ENCODE results near the gene MSH3.
"Not testable (repeated sequence)": the region's sequence is repeated elsewhere in the genome, so short reads cannot be mapped to it uniquely, and the experiment has no call there.

The MSH3 gene

GRCh38 chr5:80656425-80656824, 2.0 kb downstream of the MSH3 start:
- no peak for DNase-seq (ENCODE audit: low spot score)

- no peak for DNase-seq (ENCODE audit: low spot score)
These were observed 4.7 kb downstream of the MSH3 start for GRCh38 chr5:80659106-80659505.

GRCh38 chr5:80660661-80661060, 6.2 kb downstream of the MSH3 start:
- DNase-seq (ENCODE audit: low spot score): not testable (repeated sequence)

GRCh38 chr5:80662108-80662507, 7.7 kb downstream of the MSH3 start:
- no peak for DNase-seq (ENCODE audit: low spot score)

- no peak for DNase-seq (ENCODE audit: low spot score)
These were observed 10.6 kb downstream of the MSH3 start for GRCh38 chr5:80665057-80665456.

- DNase-seq (ENCODE audit: low spot score): no peak
These were observed 12.9 kb downstream of the MSH3 start for GRCh38 chr5:80667384-80667783.

- DNase-seq (ENCODE audit: low spot score): no peak
These were observed 13.8 kb downstream of the MSH3 start for GRCh38 chr5:80668016-80668969.

- DNase-seq (ENCODE audit: low spot score): peak; percentile 77
These were observed 17.8 kb downstream of the MSH3 start for GRCh38 chr5:80672140-80672736.

- DNase-seq (ENCODE audit: low spot score): no peak
These were observed 22.3 kb downstream of the MSH3 start for GRCh38 chr5:80676706-80677105.

GRCh38 chr5:80686757-80687156, 32.3 kb downstream of the MSH3 start:
- peak; percentile 25 for DNase-seq (ENCODE audit: low spot score)

GRCh38 chr5:80688648-80689420, 34.4 kb downstream of the MSH3 start:
- DNase-seq (ENCODE audit: low spot score): no peak

GRCh38 chr5:80689627-80690026, 35.2 kb downstream of the MSH3 start:
- DNase-seq (ENCODE audit: low spot score): no peak

GRCh38 chr5:80695666-80696065, 41.2 kb downstream of the MSH3 start:
- no peak for DNase-seq (ENCODE audit: low spot score)

GRCh38 chr5:80696450-80696849, 42.0 kb downstream of the MSH3 start:
- DNase-seq (ENCODE audit: low spot score): no peak

- no peak for DNase-seq (ENCODE audit: low spot score)
These were observed 42.6 kb downstream of the MSH3 start for GRCh38 chr5:80697100-80697499.

- DNase-seq (ENCODE audit: low spot score): no peak
These were observed 43.9 kb downstream of the MSH3 start for GRCh38 chr5:80698369-80698768.

- no peak for DNase-seq (ENCODE audit: low spot score)
These were observed 47.1 kb downstream of the MSH3 start for GRCh38 chr5:80701597-80701996.

GRCh38 chr5:80703291-80703690, 48.8 kb downstream of the MSH3 start:
- DNase-seq (ENCODE audit: low spot score): no peak

GRCh38 chr5:80703747-80704146, 49.3 kb downstream of the MSH3 start:
- no peak for DNase-seq (ENCODE audit: low spot score)

GRCh38 chr5:80704221-80704620, 49.8 kb downstream of the MSH3 start:
- DNase-seq (ENCODE audit: low spot score): no peak

GRCh38 chr5:80705216-80705769, 50.8 kb downstream of the MSH3 start:
- no peak for DNase-seq (ENCODE audit: low spot score)

GRCh38 chr5:80705801-80706200, 51.3 kb downstream of the MSH3 start:
- DNase-seq (ENCODE audit: low spot score): no peak
